ENCODE measurements around the gene NELFB.

NELFB gene

DNA sequence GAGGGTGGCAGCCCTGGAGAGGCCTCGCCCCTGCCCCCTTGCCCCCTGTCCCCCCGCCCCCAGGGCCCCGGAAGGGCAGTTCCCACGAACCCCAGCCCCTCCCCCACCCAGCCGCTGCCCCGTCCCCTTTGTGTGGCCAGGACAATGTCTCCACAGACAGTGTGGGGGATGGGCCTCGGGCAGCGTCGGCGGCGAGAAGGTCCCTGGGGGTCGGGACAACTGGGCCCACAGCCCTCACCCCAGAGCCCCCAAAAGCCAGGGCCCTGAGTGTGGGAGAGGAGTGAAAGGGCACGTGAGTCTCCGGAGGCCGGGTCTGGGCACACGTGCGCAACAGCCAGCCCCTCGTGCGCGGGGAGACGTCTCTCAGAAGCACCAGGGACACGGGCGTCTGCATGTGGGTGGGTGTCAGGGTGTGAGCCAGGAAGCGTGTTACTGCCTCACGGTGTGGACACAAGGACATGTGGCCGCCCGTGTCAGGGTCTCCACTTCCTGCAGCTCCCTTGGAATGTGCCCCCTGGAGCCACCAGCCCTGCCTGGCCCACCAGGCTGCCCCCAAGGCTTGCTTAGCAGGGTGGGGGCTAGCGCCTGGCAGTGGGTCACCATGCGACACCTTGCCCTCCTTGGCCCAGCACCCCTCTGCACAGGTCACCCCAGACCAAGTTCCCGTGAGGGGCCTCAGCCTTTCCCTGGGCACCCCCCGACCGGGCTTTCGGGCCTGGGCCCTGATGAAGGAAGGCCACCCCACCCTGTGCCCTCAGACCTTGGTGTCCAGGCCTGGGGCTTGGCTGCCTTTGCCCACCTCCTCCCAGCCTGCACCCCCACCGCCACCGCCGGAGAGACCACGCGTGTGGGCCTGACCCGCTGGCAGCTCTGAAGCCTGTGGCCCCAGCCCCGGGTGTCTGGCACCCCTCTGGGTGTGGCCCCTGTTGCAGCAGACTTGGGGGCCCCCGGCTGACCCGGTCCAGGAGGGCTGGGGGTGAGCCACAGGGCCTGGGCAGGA is 59.7 kb downstream of the NELFB start:
- H3K9ac ChIP-seq (ENCODE audit: low read depth, low read length) = no peak overlapping the region
- peaks cover 19% of the 10 kb centered on the region; the same call in 1 of the 2 replicates for H3K4me1 ChIP-seq (ENCODE audit: insufficient read depth, low read length)
- H3K9me3 ChIP-seq (ENCODE audit: control insufficient read depth, insufficient read depth, low read length) = no peaks in the 10 kb centered on the region
- no peaks in the 10 kb centered on the region for H3K36me3 ChIP-seq (ENCODE audit: insufficient read depth, low read length)

DNA sequence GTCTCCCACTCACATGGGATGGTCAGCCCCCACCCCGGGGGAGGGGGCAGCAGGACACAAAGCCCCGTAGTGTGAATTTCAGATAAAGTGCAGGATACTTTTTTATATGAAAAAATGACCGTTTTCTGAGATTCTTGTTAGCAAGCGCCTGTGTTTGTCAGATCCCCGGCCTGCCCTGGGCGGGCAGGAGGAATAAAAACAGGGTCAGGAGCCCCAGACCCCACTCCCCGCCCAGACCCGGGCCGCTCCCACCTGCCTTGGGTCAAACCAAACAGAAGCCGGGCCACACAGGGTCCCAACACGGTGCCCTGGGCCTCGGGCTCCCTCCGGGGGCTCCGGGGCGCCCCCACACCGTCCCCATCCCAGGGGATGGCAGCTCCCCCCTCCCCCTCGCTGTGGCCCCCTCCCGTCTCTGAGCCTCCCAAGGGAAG is 60.5 kb downstream of the NELFB start:
- Histone ChIP-seq H3K4me1 (ENCODE audit: insufficient read depth, low read length) (peaks cover 19% of the 10 kb centered on the region; the same call in 1 of the 2 replicates), H3K9ac (ENCODE audit: low read depth, low read length) (no peak overlapping the region), H3K9me3 (ENCODE audit: control insufficient read depth, insufficient read depth, low read length) (no peaks in the 10 kb centered on the region), H3K36me3 (ENCODE audit: insufficient read depth, low read length) (no peaks in the 10 kb centered on the region)

DNA sequence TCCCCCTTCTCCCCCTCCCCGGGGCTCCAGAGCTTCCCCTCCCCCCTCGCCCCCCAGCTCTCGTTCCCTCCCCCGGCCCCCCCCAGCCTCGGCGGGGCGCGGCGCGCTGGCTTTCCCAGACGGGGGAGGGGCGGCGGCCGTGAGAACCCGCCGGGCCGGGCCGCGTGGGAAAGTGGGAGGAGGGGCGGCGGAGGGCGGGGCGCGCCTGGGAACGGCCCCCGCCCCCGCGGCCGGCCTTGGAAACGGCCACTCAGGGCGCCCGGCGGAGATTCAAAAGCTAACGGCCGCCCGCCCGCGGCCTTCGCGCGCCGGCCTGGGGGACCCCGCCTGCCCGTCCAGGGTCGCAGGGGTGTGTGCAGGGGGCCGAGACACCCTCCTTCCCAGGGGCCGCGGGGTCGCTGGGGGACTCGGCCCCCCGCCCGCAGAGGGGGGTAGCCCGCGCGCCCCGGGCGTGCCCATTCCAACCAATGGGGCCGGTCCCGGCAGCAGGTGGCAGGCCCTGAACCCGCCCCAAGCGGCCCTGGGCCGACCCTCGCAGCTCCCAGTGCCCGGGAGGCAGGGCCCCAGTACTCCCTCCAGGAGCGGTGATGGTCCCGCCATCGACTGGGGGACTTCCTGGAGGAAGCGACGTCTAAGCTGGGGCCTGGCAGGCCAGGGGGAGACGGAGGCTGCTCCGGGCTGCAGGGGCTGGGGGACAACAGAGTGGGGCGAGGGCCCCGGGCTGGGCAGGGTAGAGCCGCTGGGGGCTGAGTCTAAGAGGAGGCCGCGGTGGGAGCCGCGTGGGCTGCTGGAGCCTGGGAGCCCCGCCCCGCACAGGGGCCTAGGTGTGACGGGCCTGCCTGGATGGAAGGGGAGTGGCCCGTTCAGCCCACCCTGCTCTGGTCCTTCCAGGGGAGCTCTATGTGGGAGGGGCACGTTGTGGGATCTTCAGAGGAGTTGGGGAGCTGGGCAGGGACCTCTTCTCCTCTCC is 61.2 kb downstream of the NELFB start:
- H3K9me3 ChIP-seq (ENCODE audit: control insufficient read depth, insufficient read depth, low read length) = no peaks in the 10 kb centered on the region
- H3K9ac ChIP-seq (ENCODE audit: low read depth, low read length) = peak overlapping the region; percentile 33; the same call in 1 of the 2 replicates
- H3K36me3 ChIP-seq (ENCODE audit: insufficient read depth, low read length) = no peaks in the 10 kb centered on the region
- H3K4me1 ChIP-seq (ENCODE audit: insufficient read depth, low read length) = peaks cover 16% of the 10 kb centered on the region; the same call in 1 of the 2 replicates

DNA sequence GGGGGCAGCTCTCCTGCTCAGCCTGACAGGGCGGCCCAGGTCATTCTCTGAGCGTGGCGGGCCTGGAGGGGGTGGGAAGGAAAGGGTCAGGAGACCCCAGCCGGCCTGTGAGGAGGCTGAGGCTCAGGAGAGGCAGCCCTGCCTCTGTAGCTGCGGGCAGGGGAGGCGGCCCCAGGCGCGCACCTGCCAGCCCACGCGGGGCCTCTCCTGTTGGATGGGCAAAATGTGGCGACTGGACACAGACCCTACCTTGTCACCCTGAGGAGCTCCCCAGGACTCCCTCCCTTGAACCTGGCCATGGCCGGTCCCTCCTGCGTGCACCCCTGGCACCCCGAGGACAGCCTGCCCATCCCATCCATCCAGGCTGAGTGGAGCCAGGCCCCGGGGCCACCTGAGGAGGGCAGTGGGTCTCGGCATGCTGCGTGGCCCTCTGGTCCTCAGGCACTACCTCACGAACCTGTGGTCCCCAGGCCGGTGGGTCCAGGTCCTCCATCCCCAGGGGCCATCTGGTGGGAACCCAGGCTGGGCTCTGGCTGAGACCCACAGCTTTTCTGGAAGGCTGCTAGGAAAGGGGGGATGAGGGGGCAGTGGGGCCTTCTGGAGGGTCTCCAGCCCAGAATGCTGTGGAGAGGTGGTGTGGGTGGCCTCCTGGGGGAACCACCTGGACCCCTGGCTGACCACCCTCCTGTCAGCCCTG is 62.0 kb downstream of the NELFB start:
- peaks cover 10% of the 10 kb centered on the region; the same call in 1 of the 2 replicates for H3K4me1 ChIP-seq (ENCODE audit: insufficient read depth, low read length)
- H3K9me3 ChIP-seq (ENCODE audit: control insufficient read depth, insufficient read depth, low read length) = no peaks in the 10 kb centered on the region
- no peak overlapping the region for H3K9ac ChIP-seq (ENCODE audit: low read depth, low read length)
- H3K36me3 ChIP-seq (ENCODE audit: insufficient read depth, low read length) = no peaks in the 10 kb centered on the region

DNA sequence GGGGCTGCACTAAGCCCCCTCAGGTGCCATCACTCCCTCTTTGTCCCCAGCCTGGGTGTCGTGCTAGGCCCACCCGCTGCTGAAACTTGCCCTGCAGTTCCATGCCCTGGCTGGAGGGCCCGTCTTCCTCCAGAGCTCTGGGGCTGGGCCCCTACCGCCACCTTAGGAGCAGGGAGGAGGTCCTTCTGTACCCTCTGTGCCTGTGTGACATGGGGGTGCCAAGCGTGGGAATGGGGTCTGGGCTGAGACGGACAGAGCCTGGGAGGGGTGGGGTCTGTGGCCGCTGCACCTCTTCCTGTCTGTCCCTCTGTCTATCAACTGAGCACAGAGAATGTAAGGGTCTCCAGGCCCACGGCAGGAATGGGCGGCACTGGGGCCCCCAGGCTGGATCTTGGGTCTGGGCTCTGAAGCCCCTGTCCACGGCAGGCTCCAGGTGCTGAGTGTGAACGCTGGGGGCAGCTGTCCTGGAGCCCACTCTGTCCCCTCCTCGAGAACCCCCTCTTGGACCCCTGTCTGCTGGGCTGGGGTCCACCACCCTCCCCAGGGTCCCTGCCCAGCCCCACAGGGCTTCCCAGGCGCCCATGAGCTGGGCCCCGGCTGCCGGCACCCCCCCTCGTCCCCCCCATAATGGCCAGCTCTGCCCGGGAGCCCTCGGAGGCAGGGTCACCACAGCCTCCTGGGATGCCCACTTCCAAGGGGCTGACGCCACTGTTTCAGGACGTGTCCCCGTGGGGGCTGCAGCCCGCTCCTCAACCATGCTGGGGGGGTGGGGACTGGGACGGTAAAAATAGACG is 62.8 kb downstream of the NELFB start:
- Histone ChIP-seq H3K9ac (ENCODE audit: low read depth, low read length) (no peak overlapping the region), H3K9me3 (ENCODE audit: control insufficient read depth, insufficient read depth, low read length) (no peaks in the 10 kb centered on the region), H3K4me1 (ENCODE audit: insufficient read depth, low read length) (peaks cover 10% of the 10 kb centered on the region; the same call in 1 of the 2 replicates), H3K36me3 (ENCODE audit: insufficient read depth, low read length) (no peaks in the 10 kb centered on the region)

DNA sequence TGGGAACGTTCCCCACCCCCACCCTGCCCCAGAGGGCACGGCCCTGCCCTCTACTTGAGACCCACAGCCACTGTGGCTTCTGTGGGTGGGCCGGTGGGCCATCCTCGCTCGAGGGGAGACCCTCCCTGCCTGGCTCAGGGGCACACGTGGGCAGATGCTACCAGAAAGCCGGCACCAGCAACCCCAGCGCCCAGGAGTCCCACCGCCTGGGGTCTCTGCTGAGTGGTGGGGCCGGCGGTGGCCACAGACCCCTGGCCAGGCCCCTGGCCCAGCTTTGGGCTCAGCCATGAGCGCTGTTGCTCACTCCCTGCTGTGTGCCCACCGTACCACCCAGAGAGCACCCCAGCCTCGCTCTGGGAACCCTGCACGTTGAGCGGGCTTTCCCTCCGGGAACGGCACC is 63.5 kb downstream of the NELFB start:
- H3K9ac ChIP-seq (ENCODE audit: low read depth, low read length) = no peak overlapping the region
- no peaks in the 10 kb centered on the region for H3K9me3 ChIP-seq (ENCODE audit: control insufficient read depth, insufficient read depth, low read length)
- no peaks in the 10 kb centered on the region for H3K36me3 ChIP-seq (ENCODE audit: insufficient read depth, low read length)
- H3K4me1 ChIP-seq (ENCODE audit: insufficient read depth, low read length) = peaks cover 10% of the 10 kb centered on the region; the same call in 1 of the 2 replicates

GRCh38 chr9:137319011-137319738 is 64.0 kb downstream of the NELFB start:
- no peaks in the 10 kb centered on the region for H3K36me3 ChIP-seq (ENCODE audit: insufficient read depth, low read length)
- no peaks in the 10 kb centered on the region for H3K9me3 ChIP-seq (ENCODE audit: control insufficient read depth, insufficient read depth, low read length)
- H3K4me1 ChIP-seq (ENCODE audit: insufficient read depth, low read length) = peaks cover 10% of the 10 kb centered on the region; the same call in 1 of the 2 replicates
- H3K9ac ChIP-seq (ENCODE audit: low read depth, low read length) = no peak overlapping the region

GRCh38 chr9:137319739-137320551 is 64.8 kb downstream of the NELFB start:
- no peak overlapping the region for H3K9ac ChIP-seq (ENCODE audit: low read depth, low read length)
- H3K36me3 ChIP-seq (ENCODE audit: insufficient read depth, low read length) = no peaks in the 10 kb centered on the region
- peaks cover 6% of the 10 kb centered on the region; the same call in 1 of the 2 replicates for H3K4me1 ChIP-seq (ENCODE audit: insufficient read depth, low read length)
- no peaks in the 10 kb centered on the region for H3K9me3 ChIP-seq (ENCODE audit: control insufficient read depth, insufficient read depth, low read length)

DNA sequence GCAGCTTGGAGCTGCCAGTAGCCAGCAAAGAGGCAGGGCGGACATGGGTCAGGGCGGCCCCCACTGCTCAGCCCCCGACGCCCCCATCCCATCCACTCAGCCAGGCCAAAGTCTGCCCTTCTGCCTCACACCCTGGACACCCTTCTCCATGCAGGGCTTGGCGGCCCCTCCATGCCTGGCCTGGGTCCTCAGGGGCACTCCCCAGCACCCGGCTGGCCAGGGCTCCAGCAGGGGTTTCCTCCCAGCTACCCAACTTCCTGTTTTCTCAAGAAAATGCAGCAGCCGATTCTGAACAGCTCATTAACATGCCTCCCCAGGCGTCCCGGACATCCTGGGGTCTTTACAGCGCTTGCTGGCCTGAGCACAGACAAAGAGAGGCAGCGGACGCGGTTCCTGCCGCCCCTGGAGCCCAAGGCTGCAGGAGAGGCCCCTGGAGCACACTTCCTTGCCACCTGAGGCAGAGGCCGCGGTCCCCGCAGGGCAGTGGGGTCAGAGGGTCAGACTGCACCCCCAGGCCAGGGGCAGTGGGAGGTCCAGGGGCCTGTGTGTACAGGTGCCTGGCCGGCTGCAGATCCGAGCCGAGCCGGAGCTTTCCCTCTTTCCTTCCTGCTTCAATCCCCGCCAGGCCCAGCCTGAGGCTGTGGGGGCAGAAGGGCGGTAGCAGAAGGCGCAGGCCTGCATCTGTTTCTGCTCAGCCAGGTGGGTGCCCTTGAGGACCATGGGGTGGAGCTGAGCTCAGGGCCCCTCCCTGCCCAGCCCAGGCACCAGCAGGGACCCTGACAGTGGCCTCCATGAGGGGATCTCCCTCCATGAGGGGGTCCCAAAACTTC is 65.6 kb downstream of the NELFB start:
- Histone ChIP-seq H3K9me3 (ENCODE audit: control insufficient read depth, insufficient read depth, low read length) (no peaks in the 10 kb centered on the region), H3K36me3 (ENCODE audit: insufficient read depth, low read length) (no peaks in the 10 kb centered on the region), H3K4me1 (ENCODE audit: insufficient read depth, low read length) (peaks cover 6% of the 10 kb centered on the region; the same call in 1 of the 2 replicates), H3K9ac (ENCODE audit: low read depth, low read length) (no peak overlapping the region)

DNA sequence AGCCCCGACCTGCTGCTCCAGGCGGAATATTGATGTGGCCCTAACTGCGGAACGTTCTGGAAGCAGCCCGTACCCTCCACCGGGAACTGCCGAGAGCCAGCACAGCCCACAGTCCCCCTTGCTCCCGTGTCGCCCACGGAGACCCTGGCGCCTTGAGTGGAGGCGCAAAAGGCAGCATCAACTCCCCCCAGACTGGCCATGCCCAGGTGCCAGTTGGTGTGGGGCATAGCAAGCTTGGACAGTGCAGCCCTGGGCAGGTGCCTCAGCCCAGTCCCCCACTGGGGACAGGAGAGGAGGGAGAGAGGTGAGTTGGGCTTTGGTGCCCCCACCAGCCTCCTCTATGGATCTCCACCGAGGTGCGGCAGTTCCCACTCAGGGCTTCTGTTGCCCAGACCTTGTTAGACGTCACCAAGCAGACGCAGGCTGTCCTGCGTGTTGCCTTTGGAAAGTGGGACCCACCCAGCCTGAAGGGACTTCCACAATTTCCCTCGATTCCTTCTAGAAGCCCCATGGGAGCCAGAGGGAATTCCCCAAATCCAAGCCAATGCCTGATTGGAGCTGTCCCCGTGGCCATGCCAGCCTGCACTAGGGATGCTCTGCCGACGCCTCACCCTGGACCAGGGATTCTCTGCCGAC is 66.7 kb downstream of the NELFB start:
- no peak overlapping the region for H3K9ac ChIP-seq (ENCODE audit: low read depth, low read length)

More for the DNA sequence above, 66.7 kb downstream of the NELFB start:
- no peaks in the 10 kb centered on the region for H3K36me3 ChIP-seq (ENCODE audit: insufficient read depth, low read length)
- peaks cover 3% of the 10 kb centered on the region; the same call in 1 of the 2 replicates for H3K4me1 ChIP-seq (ENCODE audit: insufficient read depth, low read length)
- H3K9me3 ChIP-seq (ENCODE audit: control insufficient read depth, insufficient read depth, low read length) = no peaks in the 10 kb centered on the region

Data from ES-I3 (cell line).